MM.1S (cell line): Measurements from ENCODE around the gene TMEM115.

Source experiments
- CTCF ChIP-seq: fragments of 300-600 bp; sonication (generic); IDR thresholded peaks from 2 replicates; pipeline ENCODE4 v1.5.1; 2016; ENCODE audit warnings: antibody characterized with exemption, low read length, mixed read lengths
- EZH2phosphoT487 ChIP-seq: fragments of 300-600 bp; sonication (generic); IDR thresholded peaks from 2 replicates; pipeline ENCODE4 v1.6.1; 2018; ENCODE audit warnings: antibody characterized with exemption, low read length

GRCh38 chr3:50380405-50381085 lies 21.2 kb upstream of the TMEM115 start:
- TF ChIP-seq CTCF, result no peak
- no peak for TF ChIP-seq EZH2phosphoT487
